K562 (cell line): ENCODE data around the gene BICDL1. TPM values are rescaled to one million over a fixed set of nuclear protein-coding genes. Genes with fewer than 3 reads are reported as not detected.

Source experiments
- DIDO1 ChIP-seq: fragments of 450-650 bp; IDR thresholded peaks from 2 replicates; pipeline ENCODE4 v1.6.1; 2016; ENCODE audit warnings: low read depth, missing biosample characterization, missing genetic modification characterization
- JUNB ChIP-seq: fragments of 450-650 bp; formaldehyde crosslinking; conservative IDR thresholded peaks from 2 replicates; pipeline ENCODE4 v1.4.0; 2020; ENCODE audit warnings: mild to moderate bottlenecking
- POLR2AphosphoS2 ChIP-seq: IDR thresholded peaks from 2 replicates; pipeline ENCODE4 v1.6.1; 2012; ENCODE audit warnings: low read length, improper control_type of control experiment
- STAG1 ChIP-seq: sonication (generic); formaldehyde crosslinking; IDR thresholded peaks from 2 replicates; pipeline ENCODE4 v1.5.0; 2020; ENCODE audit warnings: missing genetic modification reagents, borderline replicate concordance
- polyA plus RNA-seq, 8 experiments: library from polyadenylated mRNA; depleted of rRNA in 4 of 8; stranded (reverse) in 5 of 8; unstranded in 3 of 8; fragments of >200 nt; fragmentation: Nextera tagmentation in 2 of 8; fragmentation: Illumina TruSeq in 1 of 8; extraction: Ambion mirVana in 2 of 8; extraction: Trizol in 1 of 8; gene quantifications; 2 replicates each; pipeline versions ENCODE4 v1.2.1 to v1.2.3, GENCODE V29; 2011 to 2014; ENCODE audit warnings: inconsistent platforms in 1 of 8, missing spikeins in 1 of 8
- total RNA-seq, 7 experiments: library from RNA; depleted of rRNA in 6 of 7; stranded (reverse); fragments of >200 nt in 6 of 7; fragmentation: Illumina TruSeq in 2 of 7; extraction: Trizol in 2 of 7; gene quantifications; 2 replicates each; pipeline versions ENCODE4 v1.2.1 to v1.2.3, GENCODE V29; 2011 to 2021; ENCODE audit warnings: low replicate concordance in 1 of 7
- TF ChIP-seq, protein P1 (sequence below), 2 experiments: fragments of 450-650 bp; IDR thresholded peaks; 2 replicates each; pipeline ENCODE4 v1.6.1; 2016; ENCODE audit warnings: mild to moderate bottlenecking in 2 of 2, borderline replicate concordance in 1 of 2, low read depth in 1 of 2, moderate library complexity in 1 of 2
- TF ChIP-seq, protein P2 (sequence below): sonication (generic); formaldehyde crosslinking; IDR thresholded peaks from 2 replicates; pipeline ENCODE4 v1.8.0; 2022; ENCODE audit warnings: mild to moderate bottlenecking, missing genetic modification reagents
- TF ChIP-seq, protein P3 (sequence below): fragments of 150-350 bp; IDR thresholded peaks from 2 replicates; pipeline ENCODE4 v1.6.1; 2014; ENCODE audit warnings: low read depth, mild to moderate bottlenecking, low read length, borderline replicate concordance

The BICDL1 gene
- total and polyA plus RNA-seq, 9 of the 15 experiments (the other 6 are each of a cell fraction or from before 2014, with no cell fraction given), result 0.06 to 2.0 (median 0.58) TPM

DNA sequence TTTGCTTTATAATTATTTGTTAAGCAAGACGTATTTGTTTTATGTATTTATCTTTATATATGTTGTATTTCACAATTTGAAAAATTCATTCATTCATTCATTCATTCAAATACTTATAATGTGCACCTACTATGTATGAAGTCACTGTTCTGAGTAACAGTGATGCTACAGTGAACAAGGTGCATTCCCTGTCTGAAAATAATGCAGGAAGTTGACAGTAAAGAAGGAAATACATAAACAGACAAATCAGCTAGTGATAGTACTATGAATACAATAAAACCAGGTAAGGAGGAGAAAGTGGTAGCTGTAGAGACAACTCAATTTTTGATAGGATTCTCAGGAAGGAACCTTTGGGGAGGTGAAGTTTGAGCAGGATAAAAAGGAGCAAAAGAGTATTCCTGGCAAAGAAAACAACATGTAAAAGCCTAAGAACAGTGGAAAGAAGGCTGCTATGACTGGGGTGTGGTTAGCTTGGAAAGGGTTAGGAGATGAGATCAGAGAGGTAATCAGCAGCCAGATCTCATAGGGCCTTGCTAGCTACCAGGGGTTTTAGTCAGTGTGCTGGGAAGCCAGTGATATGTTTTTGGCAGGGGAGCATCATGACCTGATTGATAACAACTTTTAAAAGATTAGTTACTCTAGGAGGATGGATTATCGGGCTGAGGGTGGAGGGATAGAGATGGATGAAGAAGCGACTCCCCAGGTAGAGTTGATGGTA lies 17.4 kb downstream of the BICDL1 start (continued):
- TF ChIP-seq DIDO1 (tag), result no peak
- TF ChIP-seq JUNB (CRISPR knock-in tag), result no peak
- TF ChIP-seq, protein P1, sequence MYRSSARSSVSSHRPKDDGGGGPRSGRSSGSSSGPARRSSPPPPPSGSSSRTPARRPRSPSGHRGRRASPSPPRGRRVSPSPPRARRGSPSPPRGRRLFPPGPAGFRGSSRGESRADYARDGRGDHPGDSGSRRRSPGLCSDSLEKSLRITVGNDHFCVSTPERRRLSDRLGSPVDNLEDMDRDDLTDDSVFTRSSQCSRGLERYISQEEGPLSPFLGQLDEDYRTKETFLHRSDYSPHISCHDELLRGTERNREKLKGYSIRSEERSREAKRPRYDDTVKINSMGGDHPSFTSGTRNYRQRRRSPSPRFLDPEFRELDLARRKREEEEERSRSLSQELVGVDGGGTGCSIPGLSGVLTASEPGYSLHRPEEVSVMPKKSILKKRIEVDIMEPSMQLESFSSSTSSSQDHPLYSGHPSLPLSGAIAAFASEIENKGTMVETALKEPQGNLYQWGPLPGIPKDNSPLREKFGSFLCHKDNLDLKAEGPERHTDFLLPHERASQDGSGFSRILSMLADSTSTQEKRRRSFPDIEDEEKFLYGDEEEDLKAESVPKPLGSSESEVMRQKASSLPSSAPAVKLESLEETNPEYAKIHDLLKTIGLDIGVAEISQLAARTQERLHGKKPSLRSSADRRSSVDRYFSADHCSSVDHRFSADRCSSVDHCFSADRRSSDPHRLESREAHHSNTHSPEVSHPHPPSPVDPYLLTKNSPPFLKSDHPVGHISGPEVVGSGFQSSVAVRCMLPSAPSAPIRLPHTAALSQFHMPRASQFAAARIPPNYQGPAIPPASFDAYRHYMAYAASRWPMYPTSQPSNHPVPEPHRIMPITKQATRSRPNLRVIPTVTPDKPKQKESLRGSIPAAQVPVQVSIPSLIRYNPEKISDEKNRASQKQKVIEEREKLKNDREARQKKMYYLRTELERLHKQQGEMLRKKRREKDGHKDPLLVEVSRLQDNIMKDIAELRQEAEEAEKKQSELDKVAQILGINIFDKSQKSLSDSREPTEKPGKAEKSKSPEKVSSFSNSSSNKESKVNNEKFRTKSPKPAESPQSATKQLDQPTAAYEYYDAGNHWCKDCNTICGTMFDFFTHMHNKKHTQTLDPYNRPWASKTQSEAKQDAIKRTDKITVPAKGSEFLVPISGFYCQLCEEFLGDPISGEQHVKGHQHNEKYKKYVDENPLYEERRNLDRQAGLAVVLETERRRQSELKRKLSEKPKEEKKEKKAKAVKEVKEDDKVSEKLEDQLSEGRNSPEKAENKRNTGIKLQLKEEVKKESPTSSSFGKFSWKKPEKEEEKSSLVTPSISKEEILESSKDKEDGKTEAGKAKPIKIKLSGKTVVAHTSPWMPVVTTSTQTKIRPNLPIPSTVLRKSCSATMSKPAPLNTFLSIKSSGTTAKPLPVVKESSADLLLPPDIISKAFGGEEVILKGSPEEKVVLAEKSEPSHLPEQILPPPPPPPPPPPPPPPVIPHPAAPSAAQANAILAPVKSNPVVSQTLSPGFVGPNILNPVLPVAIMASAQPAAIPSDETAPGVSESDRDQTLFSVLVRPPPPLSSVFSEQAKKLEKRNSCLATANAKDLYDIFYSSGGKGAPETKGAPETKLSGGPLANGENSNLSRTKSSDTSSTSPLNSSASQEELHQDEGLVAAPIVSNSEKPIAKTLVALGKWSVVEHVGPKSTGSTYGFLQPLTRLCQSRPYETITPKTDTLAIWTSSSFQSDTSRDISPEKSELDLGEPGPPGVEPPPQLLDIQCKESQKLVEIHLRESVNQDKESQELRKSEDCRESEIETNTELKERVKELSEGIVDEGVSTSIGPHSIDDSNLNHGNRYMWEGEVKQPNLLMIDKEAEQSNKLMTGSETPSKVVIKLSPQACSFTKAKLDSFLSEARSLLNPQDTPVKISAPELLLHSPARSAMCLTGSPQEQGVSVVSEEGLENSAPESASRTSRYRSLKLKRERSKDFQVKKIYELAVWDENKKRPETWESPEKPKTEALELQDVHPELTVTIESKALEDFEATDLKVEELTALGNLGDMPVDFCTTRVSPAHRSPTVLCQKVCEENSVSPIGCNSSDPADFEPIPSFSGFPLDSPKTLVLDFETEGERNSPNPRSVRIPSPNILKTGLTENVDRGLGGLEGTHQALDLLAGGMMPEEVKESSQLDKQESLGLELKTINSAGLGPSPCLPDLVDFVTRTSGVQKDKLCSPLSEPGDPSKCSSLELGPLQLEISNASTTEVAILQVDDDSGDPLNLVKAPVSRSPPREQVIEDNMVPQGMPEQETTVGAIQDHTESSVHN (IDR thresholded peaks at IDR 0.05; ENCODE audit: borderline replicate concordance in 1 of 2, low read depth in 1 of 2), result no peak
- TF ChIP-seq, protein P2, sequence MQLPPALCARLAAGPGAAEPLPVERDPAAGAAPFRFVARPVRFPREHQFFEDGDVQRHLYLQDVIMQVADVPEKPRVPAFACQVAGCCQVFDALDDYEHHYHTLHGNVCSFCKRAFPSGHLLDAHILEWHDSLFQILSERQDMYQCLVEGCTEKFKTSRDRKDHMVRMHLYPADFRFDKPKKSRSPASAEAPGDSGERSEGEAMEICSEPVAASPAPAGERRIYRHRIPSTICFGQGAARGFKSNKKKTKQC, result no peak
- TF ChIP-seq POLR2AphosphoS2, result no peak
- no peak for TF ChIP-seq STAG1
- TF ChIP-seq, protein P3, sequence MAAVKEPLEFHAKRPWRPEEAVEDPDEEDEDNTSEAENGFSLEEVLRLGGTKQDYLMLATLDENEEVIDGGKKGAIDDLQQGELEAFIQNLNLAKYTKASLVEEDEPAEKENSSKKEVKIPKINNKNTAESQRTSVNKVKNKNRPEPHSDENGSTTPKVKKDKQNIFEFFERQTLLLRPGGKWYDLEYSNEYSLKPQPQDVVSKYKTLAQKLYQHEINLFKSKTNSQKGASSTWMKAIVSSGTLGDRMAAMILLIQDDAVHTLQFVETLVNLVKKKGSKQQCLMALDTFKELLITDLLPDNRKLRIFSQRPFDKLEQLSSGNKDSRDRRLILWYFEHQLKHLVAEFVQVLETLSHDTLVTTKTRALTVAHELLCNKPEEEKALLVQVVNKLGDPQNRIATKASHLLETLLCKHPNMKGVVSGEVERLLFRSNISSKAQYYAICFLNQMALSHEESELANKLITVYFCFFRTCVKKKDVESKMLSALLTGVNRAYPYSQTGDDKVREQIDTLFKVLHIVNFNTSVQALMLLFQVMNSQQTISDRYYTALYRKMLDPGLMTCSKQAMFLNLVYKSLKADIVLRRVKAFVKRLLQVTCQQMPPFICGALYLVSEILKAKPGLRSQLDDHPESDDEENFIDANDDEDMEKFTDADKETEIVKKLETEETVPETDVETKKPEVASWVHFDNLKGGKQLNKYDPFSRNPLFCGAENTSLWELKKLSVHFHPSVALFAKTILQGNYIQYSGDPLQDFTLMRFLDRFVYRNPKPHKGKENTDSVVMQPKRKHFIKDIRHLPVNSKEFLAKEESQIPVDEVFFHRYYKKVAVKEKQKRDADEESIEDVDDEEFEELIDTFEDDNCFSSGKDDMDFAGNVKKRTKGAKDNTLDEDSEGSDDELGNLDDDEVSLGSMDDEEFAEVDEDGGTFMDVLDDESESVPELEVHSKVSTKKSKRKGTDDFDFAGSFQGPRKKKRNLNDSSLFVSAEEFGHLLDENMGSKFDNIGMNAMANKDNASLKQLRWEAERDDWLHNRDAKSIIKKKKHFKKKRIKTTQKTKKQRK, result no peak
